NCI-H1436 treated with DMSO at 0.1 percent for 48 hours (cell line): Measurements from ENCODE around the gene SNX11.
"Not testable (repeated sequence)": the region's sequence is repeated elsewhere in the genome, so short reads cannot be mapped to it uniquely, and the experiment has no call there.

ENCODE experiments used
- DNase-seq: peaks from one replicate; lab custom pipeline; 2025; lab: John Stamatoyannopoulos, UW

SNX11 gene

GRCh38 chr17:48107137-48108055 is at the start of gene SNX11:
SNX11 (plus strand) TSS chr17:48107766; CDS start chr17:48112044, 4,278 bp downstream.
- peak; percentile 77 for DNase-seq

- no peak for DNase-seq
Measured at GRCh38 chr17:48058393-48059124, 49.0 kb upstream of the SNX11 start.

GRCh38 chr17:48059125-48059668 is 48.4 kb upstream of the SNX11 start:
- no peak for DNase-seq

GRCh38 chr17:48060249-48060648 is 47.3 kb upstream of the SNX11 start:
- DNase-seq: no peak

- DNase-seq: no peak
Measured at GRCh38 chr17:48062273-48062672, 45.3 kb upstream of the SNX11 start.

GRCh38 chr17:48064638-48065037 is 42.9 kb upstream of the SNX11 start:
- DNase-seq: no peak

GRCh38 chr17:48066192-48066591 is 41.4 kb upstream of the SNX11 start:
- DNase-seq: no peak

GRCh38 chr17:48066656-48067055 is 40.9 kb upstream of the SNX11 start:
- no peak for DNase-seq

GRCh38 chr17:48067245-48067644 is 40.3 kb upstream of the SNX11 start:
- no peak for DNase-seq

- not testable (repeated sequence) for DNase-seq
Measured at GRCh38 chr17:48067808-48068207, 39.8 kb upstream of the SNX11 start.

GRCh38 chr17:48068491-48068961 is 39.0 kb upstream of the SNX11 start:
- no peak for DNase-seq

GRCh38 chr17:48070195-48070594 is 37.4 kb upstream of the SNX11 start:
- DNase-seq: no peak

- no peak for DNase-seq
Measured at GRCh38 chr17:48071654-48072053, 35.9 kb upstream of the SNX11 start.

GRCh38 chr17:48072811-48073210 is 34.8 kb upstream of the SNX11 start:
- DNase-seq: not testable (repeated sequence)

- DNase-seq: not testable (repeated sequence)
Measured at GRCh38 chr17:48073566-48074094, 33.9 kb upstream of the SNX11 start.

- peak; percentile 40 for DNase-seq
Measured at GRCh38 chr17:48074322-48075081, 33.1 kb upstream of the SNX11 start.

- DNase-seq: not testable (repeated sequence)
Measured at GRCh38 chr17:48077152-48077551, 30.4 kb upstream of the SNX11 start.

GRCh38 chr17:48081858-48082257 is 25.7 kb upstream of the SNX11 start:
- no peak for DNase-seq

- no peak for DNase-seq
Measured at GRCh38 chr17:48084932-48085331, 22.6 kb upstream of the SNX11 start.

- no peak for DNase-seq
Measured at GRCh38 chr17:48093341-48094045, 14.1 kb upstream of the SNX11 start.

- DNase-seq: no peak
Measured at GRCh38 chr17:48095611-48096010, 12.0 kb upstream of the SNX11 start.
